HG02885 (cell line): ENCODE data around the gene OGA.

Source experiments
- ATAC-seq: cut with Tn5 transposase; IDR thresholded peaks from one replicate; pipeline ENCODE4 v1.9.1; 2021; ENCODE audit warnings: mild to moderate bottlenecking; ENCODE audit not compliant: unreplicated experiment, poor library complexity

OGA gene

GRCh38 chr10:101778151-101778780 lies 40.0 kb downstream of the OGA start:
- ATAC-seq = no peak

GRCh38 chr10:101777619-101778145 lies 40.6 kb downstream of the OGA start:
- no peak for ATAC-seq

- no peak for ATAC-seq
Observed at GRCh38 chr10:101776161-101776817, 42.0 kb downstream of the OGA start.

- ATAC-seq = no peak
Observed at GRCh38 chr10:101775273-101776160, 42.7 kb downstream of the OGA start, which contains the start of gene FGF8. Gene FGF8, minus strand, starts transcription at chr10:101776114. Its CDS starts 214 bp downstream, at chr10:101775900.

GRCh38 chr10:101774589-101775272 lies 43.5 kb downstream of the OGA start:
- ATAC-seq = no peak

- no peak for ATAC-seq
Observed at GRCh38 chr10:101773923-101774588, 44.2 kb downstream of the OGA start.

- no peak for ATAC-seq
Observed at GRCh38 chr10:101772895-101773761, 45.1 kb downstream of the OGA start.

GRCh38 chr10:101772017-101772894 lies 46.0 kb downstream of the OGA start:
- no peak for ATAC-seq

- no peak for ATAC-seq
Observed at GRCh38 chr10:101771380-101771779, 46.9 kb downstream of the OGA start.

- no peak for ATAC-seq
Observed at GRCh38 chr10:101770331-101771215, 47.7 kb downstream of the OGA start.

GRCh38 chr10:101769541-101770180 lies 48.6 kb downstream of the OGA start:
- ATAC-seq = no peak

GRCh38 chr10:101768791-101769170 lies 49.5 kb downstream of the OGA start:
- ATAC-seq = no peak

GRCh38 chr10:101767966-101768790 lies 50.1 kb downstream of the OGA start:
- ATAC-seq = no peak

- ATAC-seq = no peak
Observed at GRCh38 chr10:101767600-101767945, 50.7 kb downstream of the OGA start.

- ATAC-seq = no peak
Observed at GRCh38 chr10:101766753-101767599, 51.3 kb downstream of the OGA start.
